CD4-positive, alpha-beta T cell (primary cell): ENCODE measurements around the gene CAMTA1. TPM values are rescaled to one million over a fixed set of nuclear protein-coding genes. Genes with fewer than 3 reads are reported as not detected.

Experiments
- ATAC-seq: fragments of 200-7000 bp; cut with Tn5 transposase; one replicate; pipeline ENCODE4 v1.10.0; 2022; ENCODE audit warnings: mild to moderate bottlenecking; ENCODE audit not compliant: poor library complexity
- CTCF ChIA-PET: fragments of 350-600 bp; sonication (Branson Sonifier 250); formaldehyde crosslinking; loops from one replicate; lab custom pipeline; 2021; ENCODE audit warnings: antibody characterized with exemption, inconsistent platforms; lab: Charles Lee
- POLR2A ChIA-PET: fragments of 350-600 bp; sonication (Branson Sonifier 250); formaldehyde crosslinking; loops from one replicate; lab custom pipeline; 2021; ENCODE audit warnings: antibody characterized with exemption, inconsistent platforms; lab: Charles Lee
- DNase-seq, 14 experiments: peaks; one replicate each; pipeline ENCODE4 v3.0.0-alpha.2; 2013 to 2020; ENCODE audit warnings: mixed read lengths in 2 of 14
- H3K27ac ChIP-seq, 2 donors: one replicate each; pipeline versions ENCODE4 v1.5.1 to v1.7.0; 2013; ENCODE audit warnings: low read length in 2 of 2, low read depth in 1 of 2, mild to moderate bottlenecking in 1 of 2
- H3K27me3 ChIP-seq, 2 experiments: 1 replicate in 1 of 2; 2 replicates in 1 of 2; pipeline versions ENCODE4 v1.6.1 to v1.7.0; 2013; ENCODE audit warnings: low read length in 2 of 2, control low read depth in 1 of 2, mild to moderate bottlenecking in 1 of 2, moderate library complexity in 1 of 2; ENCODE audit not compliant: insufficient read depth in 2 of 2, control insufficient read depth in 1 of 2
- H3K36me3 ChIP-seq: one replicate; pipeline ENCODE4 v1.6.1; 2013; ENCODE audit warnings: low read length, control low read depth; ENCODE audit not compliant: insufficient read depth
- H3K4me1 ChIP-seq: one replicate; pipeline ENCODE4 v1.6.1; 2013; ENCODE audit warnings: low read length, control low read depth; ENCODE audit not compliant: insufficient read depth
- H3K4me3 ChIP-seq: one replicate; pipeline ENCODE4 v1.5.1; 2013; ENCODE audit warnings: mild to moderate bottlenecking, low read length, moderate library complexity
- H3K9me3 ChIP-seq, 2 experiments: 1 replicate in 1 of 2; 2 replicates in 1 of 2; pipeline versions ENCODE4 v1.6.1 to v1.7.0; 2013; ENCODE audit warnings: low read length in 2 of 2, mild to moderate bottlenecking in 2 of 2, control low read depth in 1 of 2, moderate library complexity in 1 of 2; ENCODE audit not compliant: control insufficient read depth in 1 of 2, insufficient read depth in 1 of 2
- H3K27ac Mint-ChIP-seq: one replicate; pipeline ENCODE4 v1.8.0; 2020; ENCODE audit warnings: mixed read lengths
- H3K27me3 Mint-ChIP-seq: one replicate; pipeline ENCODE4 v1.8.0; 2021; ENCODE audit warnings: mixed read lengths
- H3K36me3 Mint-ChIP-seq: one replicate; pipeline ENCODE4 v1.8.0; 2021; ENCODE audit warnings: low read depth, mixed read lengths
- H3K4me1 Mint-ChIP-seq: one replicate; pipeline ENCODE4 v1.8.0; 2021; ENCODE audit warnings: low read depth, mixed read lengths
- H3K4me3 Mint-ChIP-seq: one replicate; pipeline ENCODE4 v1.8.0; 2020; ENCODE audit warnings: mild to moderate bottlenecking, mixed read lengths
- H3K9me3 Mint-ChIP-seq: one replicate; pipeline ENCODE4 v1.8.0; 2020; ENCODE audit warnings: mixed read lengths
- CTCF ChIP-seq: fragments of 200-600 bp; IDR thresholded peaks from one replicate; pipeline ENCODE4 v1.8.0; 2022; ENCODE audit warnings: antibody characterized with exemption, mild to moderate bottlenecking
- intact Hi-C, 2 experiments: fragments of 100-400 bp; cut with DNase I in 1 of 2; cut with micrococcal nuclease in 1 of 2; formaldehyde crosslinking; loops; one replicate each; pipeline versions ENCODE4 v1.15.1 to v1.9.0; 2023 to 2025; cut with DNase I, micrococcal nuclease
- total RNA-seq, 174 experiments: library from RNA in 2 of 174; stranded (reverse) in 2 of 174; gene quantifications; one replicate each; pipeline ENCODE4 v1.2.3 and lab custom pipeline; 2021 to 2026

The CAMTA1 gene
- total RNA-seq, 2 experiments from 2014 or later = 38.6 to 39.3 TPM

- DNase-seq (no peak), ATAC-seq (no peak)
- no peaks in the 10 kb centered on the region for H3K9me3 Mint-ChIP-seq
- ChIA-PET CTCF (no interaction called here), POLR2A (no interaction called here)
- H3K27me3 Mint-ChIP-seq = peaks cover 3% of the 10 kb centered on the region
- Histone ChIP-seq H3K4me1 (no peaks in the 10 kb centered on the region), H3K9me3 (peaks cover 0 to 5% of the 10 kb centered on the region in 2 experiments), H3K27ac (no peak overlapping the region), H3K36me3 (no peaks in the 10 kb centered on the region), H3K4me3 (no peak overlapping the region), H3K27me3 (no peaks in the 10 kb centered on the region)
- H3K4me3 Mint-ChIP-seq = no peak overlapping the region
- intact Hi-C loops = no loop called here
- H3K27ac Mint-ChIP-seq = no peak overlapping the region
- no peaks in the 10 kb centered on the region for H3K36me3 Mint-ChIP-seq
- no peak for TF ChIP-seq CTCF
- H3K4me1 Mint-ChIP-seq = no peaks in the 10 kb centered on the region
Observed at GRCh38 chr1:7086106-7086505, 300.9 kb downstream of the CAMTA1 start.

GRCh38 chr1:7087888-7088287 is 302.6 kb downstream of the CAMTA1 start:
- no peaks in the 10 kb centered on the region for H3K27me3 Mint-ChIP-seq
- CTCF ChIA-PET = no interaction called here

GRCh38 chr1:7089497-7089896 is 304.2 kb downstream of the CAMTA1 start:
- Histone ChIP-seq H3K36me3 (no peaks in the 10 kb centered on the region), H3K9me3 (peaks cover 0 to 5% of the 10 kb centered on the region in 2 experiments), H3K27ac (no peak overlapping the region), H3K4me1 (no peaks in the 10 kb centered on the region), H3K27me3 (no peaks in the 10 kb centered on the region), H3K4me3 (no peak overlapping the region)
- Mint-ChIP-seq H3K4me3 (no peak overlapping the region), H3K9me3 (no peaks in the 10 kb centered on the region), H3K4me1 (no peaks in the 10 kb centered on the region), H3K36me3 (no peaks in the 10 kb centered on the region), H3K27ac (no peak overlapping the region), H3K27me3 (peaks cover 6% of the 10 kb centered on the region)
- intact Hi-C loops = no loop called here
- ATAC-seq (no peak), DNase-seq (no peak)
- TF ChIP-seq CTCF = no peak
- POLR2A ChIA-PET = no interaction called here
- CTCF ChIA-PET = no interaction called here

More at GRCh38 chr1:7087888-7088287, 302.6 kb downstream of the CAMTA1 start:
- no peak for TF ChIP-seq CTCF
- ATAC-seq (no peak), DNase-seq (no peak)
- intact Hi-C loops = no loop called here
- peaks cover 0 to 5% of the 10 kb centered on the region in 2 experiments for H3K9me3 ChIP-seq
- H3K4me1 Mint-ChIP-seq = no peaks in the 10 kb centered on the region
- H3K4me3 Mint-ChIP-seq = no peak overlapping the region
- POLR2A ChIA-PET = no interaction called here
- no peaks in the 10 kb centered on the region for H3K9me3 Mint-ChIP-seq
- no peaks in the 10 kb centered on the region for H3K36me3 Mint-ChIP-seq
- H3K27ac ChIP-seq = no peak overlapping the region
- no peaks in the 10 kb centered on the region for H3K36me3 ChIP-seq
- H3K4me3 ChIP-seq = no peak overlapping the region
- no peaks in the 10 kb centered on the region for H3K27me3 ChIP-seq
- no peak overlapping the region for H3K27ac Mint-ChIP-seq
- H3K4me1 ChIP-seq = no peaks in the 10 kb centered on the region
